ENCODE data around the gene PRRT1.
"Not testable (repeated sequence)": the region's sequence is repeated elsewhere in the genome, so short reads cannot be mapped to it uniquely, and the experiment has no call there.

The PRRT1 gene

GRCh38 chr6:32110632-32111031 is 41.1 kb downstream of the PRRT1 start:
- no peak overlapping the region for H3K27ac Mint-ChIP-seq
- no peak for DNase-seq
- peaks cover 28% of the 10 kb centered on the region for H3K4me1 Mint-ChIP-seq
- no peak overlapping the region for H3K4me3 Mint-ChIP-seq
- ATAC-seq = no peak
- H3K9me3 Mint-ChIP-seq = no peaks in the 10 kb centered on the region
- peaks cover 24% of the 10 kb centered on the region for H3K27me3 Mint-ChIP-seq

GRCh38 chr6:32109765-32110160 is 42.0 kb downstream of the PRRT1 start:
- Mint-ChIP-seq H3K4me1 (peaks cover 28% of the 10 kb centered on the region), H3K9me3 (no peaks in the 10 kb centered on the region), H3K27me3 (peaks cover 31% of the 10 kb centered on the region), H3K4me3 (no peak overlapping the region), H3K27ac (no peak overlapping the region)
- ATAC-seq = peak; percentile 15
- no peak for DNase-seq

GRCh38 chr6:32109114-32109764 is 42.5 kb downstream of the PRRT1 start, which contains the start of gene TNXB:
Gene TNXB, minus strand, starts transcription at chr6:32109338. Its CDS starts 11,140 bp downstream, at chr6:32098198.
- Mint-ChIP-seq H3K9me3 (no peaks in the 10 kb centered on the region), H3K4me1 (peaks cover 28% of the 10 kb centered on the region), H3K27me3 (peaks cover 36% of the 10 kb centered on the region), H3K27ac (peak within 1 kb of the TSS in 1 of 2 donors; percentile 91), H3K4me3 (no peak within 1 kb of the TSS)
- DNase-seq (no peak), ATAC-seq (peak; percentile 40)

- ATAC-seq (peak; percentile 29), DNase-seq (no peak)
- H3K27me3 Mint-ChIP-seq = peaks cover 40% of the 10 kb centered on the region
- no peaks in the 10 kb centered on the region for H3K9me3 Mint-ChIP-seq
- H3K4me3 Mint-ChIP-seq = no peak overlapping the region
- peaks cover 28% of the 10 kb centered on the region for H3K4me1 Mint-ChIP-seq
- peak overlapping the region in 1 of 2 donors; percentile 91 for H3K27ac Mint-ChIP-seq
Observed at GRCh38 chr6:32108727-32109113, 43.0 kb downstream of the PRRT1 start.

- Mint-ChIP-seq H3K27ac (peak overlapping the region in 1 of 2 donors; percentile 23), H3K27me3 (peaks cover 40% of the 10 kb centered on the region)
- ATAC-seq = peak; percentile 23
Observed at GRCh38 chr6:32108094-32108627, 43.6 kb downstream of the PRRT1 start.

GRCh38 chr6:32107406-32107805 is 44.3 kb downstream of the PRRT1 start:
- Mint-ChIP-seq H3K9me3 (no peaks in the 10 kb centered on the region), H3K27me3 (peaks cover 40% of the 10 kb centered on the region), H3K4me3 (no peak overlapping the region), H3K27ac (no peak overlapping the region), H3K4me1 (peaks cover 28% of the 10 kb centered on the region)
- ATAC-seq (no peak), DNase-seq (no peak)

More at GRCh38 chr6:32108094-32108627, 43.6 kb downstream of the PRRT1 start:
- no peak overlapping the region for H3K4me3 Mint-ChIP-seq
- peaks cover 28% of the 10 kb centered on the region for H3K4me1 Mint-ChIP-seq
- no peaks in the 10 kb centered on the region for H3K9me3 Mint-ChIP-seq
- no peak for DNase-seq

- H3K4me1 Mint-ChIP-seq = peaks cover 28% of the 10 kb centered on the region
- H3K27me3 Mint-ChIP-seq = peaks cover 43% of the 10 kb centered on the region
- no peak overlapping the region for H3K4me3 Mint-ChIP-seq
- no peak overlapping the region for H3K27ac Mint-ChIP-seq
- H3K9me3 Mint-ChIP-seq = no peaks in the 10 kb centered on the region
- no peak for ATAC-seq
- DNase-seq = no peak
Observed at GRCh38 chr6:32105433-32105832, 46.3 kb downstream of the PRRT1 start.

- no peaks in the 10 kb centered on the region for H3K4me1 Mint-ChIP-seq
Observed at GRCh38 chr6:32102255-32102654, 49.5 kb downstream of the PRRT1 start.

GRCh38 chr6:32100251-32100650 is 51.5 kb downstream of the PRRT1 start:
- not testable (repeated sequence) for H3K4me3 Mint-ChIP-seq, DNase-seq, ATAC-seq, H3K9me3 Mint-ChIP-seq, H3K27ac Mint-ChIP-seq
- peaks cover 69% of the 10 kb centered on the region for H3K27me3 Mint-ChIP-seq
- peaks cover 20% of the 10 kb centered on the region for H3K4me1 Mint-ChIP-seq

More at GRCh38 chr6:32102255-32102654, 49.5 kb downstream of the PRRT1 start:
- Mint-ChIP-seq H3K9me3 (no peaks in the 10 kb centered on the region), H3K4me3 (no peak overlapping the region), H3K27ac (no peak overlapping the region), H3K27me3 (peaks cover 53% of the 10 kb centered on the region)
- ATAC-seq = no peak
- DNase-seq = no peak
